GM21381 (cell line): ENCODE results near the gene KCNK13.
"Not testable (repeated sequence)": the region's sequence is repeated elsewhere in the genome, so short reads cannot be mapped to it uniquely, and the experiment has no call there.

Experiments used
- ATAC-seq: cut with Tn5 transposase; IDR thresholded peaks from one replicate; pipeline ENCODE4 v1.9.1; 2021; ENCODE audit warnings: mild to moderate bottlenecking, moderate library complexity; ENCODE audit not compliant: unreplicated experiment

Gene KCNK13

DNA sequence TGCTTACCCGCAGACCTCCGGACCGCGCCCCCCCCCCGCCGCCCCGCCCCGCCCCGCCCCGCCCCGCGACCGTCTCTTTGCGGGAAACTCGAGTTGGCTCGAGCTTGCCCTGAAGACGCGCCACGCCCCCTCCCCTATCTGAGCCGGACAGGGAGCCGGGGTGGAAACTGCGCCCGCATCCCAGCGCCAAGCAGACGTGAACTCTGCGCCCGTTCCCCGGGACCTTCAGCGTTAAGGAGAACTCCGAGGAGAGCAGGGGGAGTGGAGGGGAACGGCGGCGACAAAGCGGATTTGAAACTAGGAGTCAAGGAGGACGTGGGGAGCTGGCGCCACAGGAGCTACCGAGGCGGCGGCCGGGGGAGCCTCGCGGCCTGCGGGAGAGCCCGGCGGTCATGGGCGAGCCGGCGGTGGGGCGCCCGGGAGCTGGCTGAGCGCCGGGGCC, at the start of gene KCNK13:
Gene KCNK13, plus strand, starts transcription at position 310 of the 442 bp plus-strand sequence. CDS start 212 bp downstream, outside the sequence.
- no peak for ATAC-seq

DNA sequence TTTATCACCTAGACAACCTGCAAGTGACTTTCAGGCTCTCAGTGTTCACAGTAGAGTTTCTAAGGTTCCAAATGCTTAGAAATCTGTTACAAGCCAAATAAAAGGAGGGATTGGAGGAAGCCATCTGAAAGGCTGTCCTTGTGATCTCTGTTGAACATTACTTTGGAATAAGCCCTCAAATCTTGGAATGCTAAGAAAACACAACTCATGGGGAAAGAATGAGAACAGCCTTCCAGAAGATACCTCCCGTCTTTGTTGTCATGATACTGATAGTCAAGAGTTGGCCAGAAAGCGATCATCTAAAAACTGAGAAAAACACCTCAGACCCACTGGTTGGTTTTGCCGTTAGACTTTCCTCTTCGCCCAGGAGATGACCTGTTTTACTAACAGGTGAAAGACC, 44.4 kb upstream of the KCNK13 start:
- ATAC-seq = no peak

DNA sequence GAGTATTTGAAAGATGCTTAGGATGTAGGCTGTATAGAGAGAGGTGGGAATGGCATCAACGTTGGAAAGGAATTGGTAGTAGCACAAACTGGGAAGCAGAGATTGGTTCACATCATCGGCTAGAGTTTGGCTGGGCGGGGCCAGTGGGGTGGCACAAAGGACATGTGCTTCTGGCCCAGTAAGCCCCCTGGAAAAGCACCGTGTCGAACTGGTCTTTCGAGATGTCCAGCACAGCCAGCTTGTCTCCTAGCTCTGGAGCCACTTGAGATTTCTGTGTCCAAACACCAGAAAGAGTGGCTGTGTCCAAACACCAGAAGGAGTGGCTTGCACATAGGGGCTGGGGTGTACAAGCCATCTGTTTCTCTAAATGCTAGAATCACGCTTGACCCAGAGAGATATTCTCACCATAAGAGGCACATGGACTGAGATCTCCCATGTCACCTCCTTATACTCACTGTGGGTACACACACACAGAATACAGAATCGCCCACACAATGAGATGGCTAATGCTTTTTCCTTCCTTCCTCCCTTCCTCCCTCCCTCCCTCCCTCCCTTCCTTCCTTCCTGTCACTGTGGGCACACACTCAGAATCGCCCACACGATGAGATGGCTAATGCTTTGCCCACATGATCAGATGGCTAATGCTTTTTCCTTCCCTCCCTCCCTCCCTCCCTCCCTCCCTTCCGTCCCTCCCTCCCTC, 41.8 kb upstream of the KCNK13 start:
- ATAC-seq = no peak

DNA sequence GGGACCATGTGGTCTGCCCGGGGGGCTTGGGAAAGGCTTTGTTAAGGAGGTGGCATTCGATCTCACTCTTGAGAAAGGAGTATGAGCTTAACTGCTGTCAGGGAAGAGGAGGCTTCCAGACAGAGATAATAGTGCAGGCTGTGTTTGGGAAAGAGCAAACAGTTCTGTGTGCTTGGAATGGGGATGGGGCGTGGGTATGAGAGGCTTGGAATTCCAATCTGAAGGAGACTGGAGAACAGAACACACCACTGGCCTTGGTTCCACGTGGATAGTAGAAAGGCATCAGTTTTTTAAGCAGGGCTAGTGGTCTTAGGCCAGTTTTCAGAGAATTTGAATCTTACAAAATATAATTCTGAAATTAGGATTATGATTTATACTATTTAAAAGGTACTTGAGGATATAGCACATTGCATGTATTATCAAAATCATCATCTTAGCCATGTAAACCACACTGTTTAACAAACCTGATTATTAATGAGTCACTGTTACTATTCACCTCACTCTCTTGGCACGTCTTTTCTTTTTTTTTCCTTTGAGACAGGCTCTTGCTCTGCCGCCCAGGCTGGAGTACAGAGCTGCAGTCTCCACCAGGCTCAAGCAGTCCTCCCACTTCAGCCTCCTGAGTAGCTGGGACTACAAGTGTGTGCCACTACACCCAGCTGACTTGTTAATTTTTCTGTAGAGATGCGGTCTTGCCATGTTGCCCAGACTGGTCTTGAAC, 38.5 kb upstream of the KCNK13 start:
- no peak for ATAC-seq

DNA sequence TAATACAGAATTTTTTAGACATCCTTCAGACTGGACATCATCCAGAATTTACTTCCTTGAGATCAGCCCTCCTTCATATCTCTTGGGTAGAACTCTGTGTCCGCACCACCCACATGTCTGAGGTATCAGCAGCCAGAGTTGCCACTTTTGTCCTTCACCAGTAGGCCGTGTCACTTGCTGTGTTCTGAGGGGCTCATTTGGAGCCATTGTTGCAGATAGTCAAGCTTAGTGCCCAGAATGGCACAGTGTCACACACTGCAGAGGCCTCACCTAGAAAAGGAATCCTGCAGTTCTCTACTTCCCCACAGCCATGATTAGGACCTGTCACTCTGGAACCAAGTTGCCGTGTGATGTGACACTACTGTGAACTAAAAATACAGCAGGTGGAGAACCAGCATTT, 36.9 kb upstream of the KCNK13 start:
- no peak for ATAC-seq

DNA sequence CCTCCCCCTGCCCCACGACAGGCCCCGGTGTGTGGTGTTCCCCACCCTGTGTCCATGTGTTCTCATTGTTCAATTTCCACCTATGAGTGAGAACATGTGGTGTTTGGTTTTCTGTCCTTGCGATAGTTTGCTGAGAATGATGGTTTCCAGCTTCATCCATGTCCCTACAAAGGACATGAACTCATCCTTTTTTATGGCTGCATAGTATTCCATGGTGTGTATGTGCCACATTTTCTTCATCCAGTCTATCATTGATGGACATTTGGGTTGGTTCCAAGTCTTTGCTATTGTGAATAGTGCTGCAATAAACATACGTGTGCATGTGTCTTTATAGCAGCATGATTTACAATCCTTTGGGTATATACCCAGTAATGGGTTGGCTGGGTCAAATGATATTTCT, 35.2 kb upstream of the KCNK13 start:
- ATAC-seq = not testable (repeated sequence)

DNA sequence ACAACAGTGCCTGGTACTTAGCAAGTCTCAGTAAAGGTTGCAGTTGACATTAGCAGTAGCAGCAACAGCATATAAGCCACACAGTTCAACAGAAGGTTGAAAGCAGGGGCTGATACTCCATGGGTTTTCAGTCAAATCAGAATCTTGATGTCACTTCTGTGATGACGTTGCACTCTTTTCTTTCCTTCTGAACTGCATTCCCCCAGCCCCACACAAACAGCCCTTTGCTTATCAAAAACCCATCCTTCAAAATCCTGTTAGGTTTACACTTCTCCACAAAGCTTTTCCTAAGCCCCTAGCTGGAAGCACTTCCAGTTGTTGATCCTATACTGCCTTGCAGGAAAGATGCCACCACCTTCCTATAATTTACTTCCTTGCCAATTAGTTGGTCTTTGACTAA, 34.0 kb upstream of the KCNK13 start:
- ATAC-seq = no peak

DNA sequence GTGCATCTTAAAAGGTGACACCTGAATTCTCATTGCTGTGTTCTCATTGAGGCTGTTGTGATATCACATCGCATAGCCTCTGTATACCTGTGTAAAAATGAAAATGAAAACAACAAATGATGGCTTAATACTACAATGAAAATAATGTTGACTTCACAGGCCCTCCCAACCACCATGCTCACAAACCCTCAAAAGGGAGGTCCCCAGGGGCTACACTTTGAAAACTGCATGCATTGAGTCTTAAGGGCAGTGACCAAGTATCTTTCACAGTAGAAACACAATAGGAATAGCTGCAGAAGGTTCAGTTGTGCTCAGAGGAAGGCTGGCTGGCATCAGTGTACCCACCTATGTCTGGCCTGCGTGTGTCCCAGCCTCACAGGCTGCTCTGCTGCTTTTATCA, 27.6 kb upstream of the KCNK13 start:
- no peak for ATAC-seq

DNA sequence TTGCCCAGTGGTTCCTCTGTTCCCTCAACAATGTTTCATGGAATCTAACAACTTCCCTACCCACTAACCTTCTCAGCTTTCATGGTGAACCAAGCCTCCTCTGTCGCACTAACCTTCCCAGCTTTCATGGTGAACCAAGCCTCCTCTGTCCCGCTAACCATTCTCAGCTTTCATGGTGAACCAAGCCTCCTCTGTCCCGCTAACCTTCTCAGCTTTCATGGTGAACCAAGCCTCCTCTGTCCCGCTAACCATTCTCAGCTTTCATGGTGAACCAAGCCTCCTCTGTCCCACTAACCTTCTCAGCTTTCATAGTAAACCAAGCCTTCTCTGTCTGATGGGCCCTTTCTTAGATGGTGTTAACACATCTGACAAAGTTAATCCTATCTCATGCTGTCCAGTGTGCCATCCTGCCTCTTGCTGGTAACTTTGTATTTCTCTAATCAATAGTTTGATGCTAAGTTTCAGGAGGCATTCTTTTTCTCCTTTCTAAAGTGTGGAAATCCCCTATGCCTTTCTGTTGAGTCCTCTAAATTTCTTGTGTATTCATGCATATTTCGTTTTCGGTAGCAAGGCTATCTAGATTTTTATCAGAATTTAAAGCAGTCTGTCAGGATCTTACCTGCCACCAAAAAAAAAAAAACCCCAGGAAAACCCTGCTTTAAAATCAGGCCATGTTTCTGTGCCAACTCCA, 26.8 kb upstream of the KCNK13 start:
- no peak for ATAC-seq

DNA sequence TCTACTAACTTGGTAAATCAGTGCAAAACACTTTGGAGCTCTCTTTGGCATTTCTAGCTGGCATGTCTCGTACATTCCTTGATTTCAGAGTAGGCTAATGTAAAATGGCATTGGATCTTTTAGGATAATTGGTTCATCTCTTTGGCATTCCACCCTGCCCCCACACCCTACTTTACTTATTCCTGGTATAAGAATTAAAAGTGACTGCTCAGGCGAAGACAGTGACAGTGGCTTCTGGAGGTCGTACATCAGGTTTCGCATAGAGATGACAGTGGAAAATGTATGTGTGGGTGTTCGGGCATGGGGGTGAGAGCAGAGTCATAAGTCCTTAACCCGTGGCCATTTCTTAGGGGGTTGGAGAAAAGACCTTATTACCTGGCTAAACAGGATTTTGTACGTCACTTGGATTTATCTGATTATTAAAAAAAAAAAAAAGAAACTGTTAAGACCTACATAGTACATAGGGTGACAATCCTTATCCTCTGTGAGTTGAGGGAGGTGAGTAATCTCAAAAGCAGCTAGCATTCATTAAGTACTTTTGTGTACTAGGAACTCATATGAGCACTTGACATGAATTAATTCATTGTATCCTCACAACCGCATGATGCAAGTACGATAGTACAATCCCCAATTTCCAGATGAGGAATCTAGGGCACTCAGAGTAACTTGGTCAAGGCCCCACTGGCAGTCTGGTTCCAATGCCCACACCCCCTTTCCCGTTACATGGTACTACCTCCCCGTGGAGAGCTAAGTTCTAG, 22.4 kb upstream of the KCNK13 start:
- ATAC-seq = no peak

DNA sequence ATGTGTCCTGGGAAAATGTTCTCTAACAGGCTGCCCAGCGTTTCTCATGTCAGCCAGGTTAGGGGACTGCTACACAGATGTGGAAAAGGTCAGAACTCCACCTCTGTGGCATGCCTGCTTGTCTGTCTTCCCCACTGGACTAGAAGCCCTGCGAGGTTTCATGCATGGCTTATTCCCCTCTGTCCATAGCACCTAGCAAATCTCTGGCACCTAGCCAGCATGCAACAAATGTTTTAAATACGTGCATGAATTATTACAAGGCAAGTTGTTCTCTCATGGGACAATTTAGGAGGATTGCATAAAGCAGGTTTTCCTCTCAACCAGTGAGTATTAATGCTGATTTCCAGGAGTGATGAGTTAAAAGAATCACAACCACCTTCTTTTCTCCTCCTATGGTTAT, 21.4 kb upstream of the KCNK13 start:
- ATAC-seq = no peak

DNA sequence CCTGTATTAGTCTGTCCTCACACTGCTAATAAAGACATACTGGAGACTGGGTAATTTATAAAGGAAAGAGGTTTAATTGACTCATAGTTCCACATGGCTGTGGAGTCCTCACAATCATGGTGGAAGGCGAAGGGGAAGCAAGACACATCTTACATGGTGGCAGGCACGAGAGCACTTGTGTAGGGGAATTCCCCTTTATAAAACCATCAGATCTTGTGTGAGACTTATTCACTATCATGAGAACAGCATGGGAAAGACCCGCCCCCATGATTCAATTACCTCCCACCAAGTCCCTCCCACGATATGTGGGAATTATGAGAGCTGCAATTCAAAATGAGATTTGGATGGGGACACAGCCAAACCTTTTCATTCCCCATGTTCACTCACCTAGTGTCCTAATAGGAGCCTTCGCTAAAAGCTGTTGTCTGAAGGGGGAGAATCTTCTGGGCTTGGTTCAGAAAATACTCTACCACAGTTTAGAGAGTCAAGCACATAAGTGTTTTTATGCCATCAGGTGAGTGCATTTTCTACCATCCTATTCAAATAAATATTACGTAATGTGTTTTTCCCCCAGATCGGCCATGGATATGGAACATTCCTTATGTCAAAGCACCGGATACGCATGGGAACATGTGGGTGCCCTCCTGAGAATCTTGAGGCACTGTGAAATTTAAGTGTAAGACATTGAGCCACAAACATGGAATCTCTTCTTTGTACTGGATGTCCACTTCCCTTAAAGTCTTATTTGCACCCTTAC, 19.1 kb upstream of the KCNK13 start:
- no peak for ATAC-seq

DNA sequence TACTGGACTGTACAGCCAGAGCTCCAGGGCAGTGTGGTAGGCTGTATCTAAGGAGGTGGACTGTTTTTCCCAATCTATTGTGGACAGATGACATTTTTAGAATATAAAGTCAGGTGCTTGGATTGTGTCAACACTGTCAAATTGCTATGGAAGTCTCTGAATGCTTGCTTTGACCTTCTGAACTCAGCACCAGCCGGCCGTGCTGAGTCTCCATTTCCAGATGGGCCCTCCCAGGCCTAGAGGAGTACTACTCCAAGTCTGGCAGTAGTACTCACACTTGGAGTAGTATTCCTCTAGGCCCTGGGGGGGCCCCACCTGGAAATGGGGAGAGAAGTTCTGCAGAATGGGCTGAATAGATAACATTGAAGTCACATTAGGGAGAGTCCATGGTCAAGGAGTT, 16.2 kb upstream of the KCNK13 start:
- no peak for ATAC-seq

DNA sequence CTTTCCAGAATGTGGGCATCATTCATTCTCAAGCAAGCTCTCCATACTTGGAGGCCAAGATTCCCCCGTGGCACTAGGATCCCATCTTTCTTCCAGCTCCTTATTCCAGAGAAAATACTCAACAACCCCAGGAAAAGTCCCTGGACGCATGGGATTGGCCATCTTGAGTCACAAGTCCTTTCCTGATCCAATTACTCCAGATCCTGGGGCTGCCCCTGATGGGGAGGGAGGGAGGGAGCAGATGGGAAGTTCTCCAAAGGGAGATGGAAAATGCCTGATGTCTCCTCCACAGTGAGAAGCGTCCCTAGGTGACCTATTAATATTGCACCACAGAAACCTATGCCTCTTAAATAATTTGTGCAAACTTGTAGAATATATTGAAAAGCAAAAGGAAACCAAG, 12.4 kb upstream of the KCNK13 start:
- ATAC-seq = no peak

DNA sequence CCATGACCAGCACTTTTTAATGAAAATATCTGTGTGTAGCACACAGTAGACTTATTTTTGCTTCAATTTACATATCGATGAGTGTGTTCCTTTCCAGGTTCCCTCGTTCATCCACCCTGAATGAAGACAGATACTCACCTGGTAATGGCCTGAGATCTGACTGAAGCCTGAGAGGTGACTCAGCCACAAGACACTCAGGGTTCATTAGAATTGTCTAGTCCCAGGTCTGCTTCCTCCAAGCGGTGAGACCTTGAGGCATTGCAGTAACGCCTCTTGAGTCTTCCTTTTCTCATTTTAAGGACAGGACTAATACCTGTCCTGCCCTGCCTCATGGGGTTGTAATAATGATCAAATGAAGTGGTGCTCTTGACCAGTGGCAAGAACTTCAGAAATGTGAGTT, 11.5 kb upstream of the KCNK13 start:
- no peak for ATAC-seq

DNA sequence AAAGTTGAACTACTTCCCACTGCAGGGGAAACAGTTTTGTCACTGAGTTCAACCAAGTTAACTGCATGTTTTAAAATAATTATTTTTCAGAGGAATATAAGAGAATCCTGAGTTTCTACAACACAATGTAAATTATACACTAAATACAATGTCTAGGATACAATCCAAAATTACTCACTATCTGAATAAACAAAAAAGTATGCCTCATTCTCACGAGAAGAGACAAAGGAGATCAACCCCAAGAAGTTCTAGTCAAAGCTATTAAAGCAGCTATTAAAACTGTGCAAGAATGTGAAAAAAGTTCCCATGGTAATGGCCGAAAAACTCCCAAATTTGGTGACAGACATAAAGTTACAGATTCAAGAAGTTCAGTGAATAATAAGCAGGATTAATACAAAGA, 8.8 kb upstream of the KCNK13 start:
- no peak for ATAC-seq

DNA sequence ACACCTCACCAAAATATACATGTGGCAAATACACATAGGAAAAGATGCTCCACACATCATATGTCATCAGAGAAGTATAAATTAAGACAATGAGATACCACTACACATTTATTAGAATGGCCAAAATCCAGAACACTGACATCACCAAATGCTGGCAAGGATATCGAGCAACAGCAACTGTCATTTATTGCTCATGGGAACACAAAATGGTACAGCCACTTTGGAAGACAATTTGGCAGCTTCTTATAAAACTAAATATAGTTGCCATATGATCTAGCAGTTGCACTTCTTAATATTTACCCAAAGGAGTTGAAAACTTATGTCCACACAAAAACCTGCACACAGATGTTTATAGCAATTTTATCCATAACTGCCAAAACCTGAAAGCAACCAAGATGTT, 7.0 kb upstream of the KCNK13 start:
- ATAC-seq = no peak

DNA sequence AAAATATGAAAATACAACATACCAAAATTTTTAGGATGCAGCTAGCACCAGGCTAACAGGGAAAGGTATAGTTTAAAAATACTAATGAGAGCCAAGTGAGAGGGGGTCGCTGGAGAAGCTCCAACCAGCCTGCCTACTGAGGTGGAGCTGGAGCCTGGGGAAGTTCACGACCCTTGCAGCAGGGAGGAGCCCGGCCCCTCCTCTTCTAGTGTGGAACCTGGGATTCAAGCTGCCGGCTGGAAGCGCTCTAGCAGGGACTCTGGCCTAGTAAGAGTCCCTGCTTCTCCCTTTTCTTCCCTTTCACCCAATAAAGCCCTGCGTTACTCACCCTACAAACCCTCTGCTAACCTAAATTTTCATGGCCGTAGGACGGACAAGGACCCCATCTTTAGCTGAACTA, 5.0 kb upstream of the KCNK13 start:
- no peak for ATAC-seq

DNA sequence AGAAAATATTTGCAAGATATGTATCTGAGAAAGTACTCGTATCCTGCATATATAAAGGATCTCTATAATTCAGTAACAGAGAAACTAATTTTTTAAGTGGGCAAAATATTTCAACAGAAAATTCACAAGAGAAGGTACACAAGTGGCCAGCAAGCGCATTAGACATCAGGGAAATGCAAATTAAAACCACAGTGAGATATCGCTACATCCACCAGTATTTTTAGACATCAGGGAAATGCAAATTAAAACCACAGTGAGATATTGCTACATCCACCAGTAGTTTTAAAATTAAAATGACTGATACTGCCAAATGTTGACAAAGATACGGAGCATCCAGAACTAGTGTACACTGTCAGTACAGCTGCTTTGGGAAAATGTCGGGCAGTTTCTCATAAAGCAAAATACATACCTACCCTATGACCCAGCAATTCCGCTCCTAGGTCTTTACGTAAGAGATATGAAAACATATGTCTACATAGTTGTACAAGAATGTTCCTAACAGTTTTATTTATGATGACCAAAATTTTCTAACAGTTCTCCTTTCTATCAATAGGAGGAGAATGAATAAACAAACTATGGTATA, 2.8 kb upstream of the KCNK13 start:
- ATAC-seq = no peak

DNA sequence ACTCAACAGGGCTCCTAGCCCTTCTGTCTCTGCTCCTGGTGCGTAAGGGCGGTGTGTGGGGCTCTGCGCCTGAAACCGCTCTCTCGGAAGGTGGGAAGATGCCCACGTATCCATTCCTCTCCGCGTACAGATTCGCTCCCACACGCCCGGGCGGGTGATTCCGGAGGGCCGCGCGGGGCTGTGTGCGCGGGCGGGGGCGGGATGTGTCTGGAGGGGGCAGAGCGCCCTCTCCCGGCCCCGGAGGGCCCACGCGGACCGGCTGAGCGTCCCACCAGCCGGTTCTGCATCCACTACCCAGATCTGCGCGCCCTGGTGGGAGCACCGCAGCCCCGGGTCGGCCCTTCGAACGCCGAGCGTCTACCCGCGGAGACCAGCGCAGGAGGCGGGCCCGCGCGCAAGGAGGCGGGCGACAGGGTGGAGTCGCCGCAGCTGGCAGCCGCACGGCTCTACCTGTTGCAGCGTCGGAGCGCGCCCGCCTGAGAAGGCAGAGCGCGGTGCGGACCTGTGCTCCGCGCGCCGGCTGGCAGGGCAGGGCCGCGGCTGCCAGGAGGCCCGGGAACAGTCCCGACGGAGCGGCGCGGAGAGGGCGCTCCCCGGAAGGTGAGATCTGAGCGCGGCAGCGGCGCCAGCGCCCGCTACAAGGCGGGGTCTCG, 1.4 kb upstream of the KCNK13 start:
- ATAC-seq = peak; percentile 69
